K562 (cell line): ENCODE data around the gene ARMC9. TPM values are rescaled to one million over a fixed set of nuclear protein-coding genes. Genes with fewer than 3 reads are reported as not detected.

ENCODE experiments used
- ATAC-seq: fragments of 200-7000 bp; cut with Tn5 transposase; 3 replicates; pipeline ENCODE4 v1.9.1; 2020; ENCODE audit warnings: moderate library complexity
- BruUV-seq: library from RNA; stranded (reverse); fragments of 400-500 nt; replicated peaks from 2 replicates; lab custom pipeline; 2021; lab: Mats Ljungman, UMichigan
- CTCF ChIA-PET: fragments of 300-600 bp; formaldehyde crosslinking; extraction: SDS; loops from one replicate; lab custom pipeline; 2021; ENCODE audit warnings: low intra/inter-chr PET ratio; lab: Yijun Ruan, JAX
- POLR2A ChIA-PET: fragments of 300-600, 350-650 bp; sonication (Branson Sonifier 250); formaldehyde crosslinking; extraction: SDS; loops from one replicate; lab custom pipeline; 2021; ENCODE audit warnings: antibody characterized with exemption, inconsistent platforms; lab: Yijun Ruan, JAX
- DNase-seq, 4 experiments: peaks; one replicate each; pipeline versions ENCODE4 v3.0.0 to v3.0.0-alpha.2; 2011 to 2018; ENCODE audit warnings: low spot score in 3 of 4, mixed read lengths in 3 of 4; ENCODE audit errors: extremely low read depth in 1 of 4
- FAIRE-seq: peaks from 2 replicates; lab custom pipeline; 2011; peaks lifted over from hg19 to GRCh38; lab: Jason Lieb, UNC
- H2AFZ ChIP-seq: 2 replicates; pipeline ENCODE4 v1.6.0; 2011; ENCODE audit warnings: low read depth, low read length, control low read depth, inconsistent platforms
- H3K27ac ChIP-seq: fragments of 200-600 bp; 3 replicates; pipeline ENCODE4 v1.8.0; 2011; ENCODE audit warnings: low read depth, mild to moderate bottlenecking, control low read depth, inconsistent platforms, low read length, moderate library complexity, mixed read lengths; ENCODE audit errors: extremely low read depth
- H3K27me3 ChIP-seq, 2 experiments: fragments of 300-600 bp in 1 of 2; 2 replicates in 1 of 2; 3 replicates in 1 of 2; pipeline versions ENCODE4 v1.6.0 to v1.8.0; 2011; ENCODE audit warnings: inconsistent platforms in 2 of 2, low read length in 2 of 2, mild to moderate bottlenecking in 1 of 2, mixed read lengths in 1 of 2, moderate library complexity in 1 of 2; ENCODE audit not compliant: control insufficient read depth in 2 of 2, insufficient read depth in 2 of 2
- H3K36me3 ChIP-seq: fragments of 300-600 bp; 3 replicates; pipeline ENCODE4 v1.8.0; 2011; ENCODE audit warnings: mild to moderate bottlenecking, low read length, inconsistent platforms; ENCODE audit not compliant: control insufficient read depth, insufficient read depth
- H3K4me1 ChIP-seq, 2 experiments: fragments of 200-600 bp in 1 of 2; replicated peaks in 1 of 2; 2 replicates in 1 of 2; 3 replicates in 1 of 2; pipeline versions ENCODE4 v1.5.1 to v1.8.0; 2011; ENCODE audit warnings: inconsistent platforms in 2 of 2, low read length in 2 of 2, mild to moderate bottlenecking in 1 of 2, mixed read lengths in 1 of 2, moderate library complexity in 1 of 2; ENCODE audit not compliant: control insufficient read depth in 2 of 2, insufficient read depth in 2 of 2
- H3K4me2 ChIP-seq: 2 replicates; pipeline ENCODE4 v1.6.1; 2011; ENCODE audit warnings: low read length, control low read depth, inconsistent platforms, mixed read lengths; ENCODE audit not compliant: insufficient read depth
- H3K4me3 ChIP-seq: fragments of 200-600 bp; sonication (generic), shearing (Covaris generic); 2 replicates; pipeline ENCODE4 v1.5.1; 2016; ENCODE audit warnings: control low read depth, inconsistent platforms
- H3K79me2 ChIP-seq: fragments of 200-600 bp; 3 replicates; pipeline ENCODE4 v1.8.0; 2011; ENCODE audit warnings: low read length, inconsistent platforms; ENCODE audit not compliant: control insufficient read depth, insufficient read depth
- H3K9ac ChIP-seq, 2 experiments: 2 replicates each; pipeline versions ENCODE4 v1.6.0 to v1.6.1; 2011; ENCODE audit warnings: low read depth in 2 of 2, low read length in 2 of 2, control low read depth in 1 of 2, inconsistent platforms in 1 of 2, mild to moderate bottlenecking in 1 of 2, mixed read lengths in 1 of 2; ENCODE audit not compliant: insufficient read depth in 1 of 2
- H3K9me1 ChIP-seq: one replicate; pipeline ENCODE4 v1.6.0; 2011; ENCODE audit warnings: inconsistent platforms, mild to moderate bottlenecking, low read length, moderate library complexity; ENCODE audit not compliant: control insufficient read depth, insufficient read depth
- H3K9me3 ChIP-seq: replicated peaks from 2 replicates; pipeline ENCODE4 v1.5.1; 2011; ENCODE audit warnings: low read depth, low read length, inconsistent platforms; ENCODE audit not compliant: control insufficient read depth, insufficient read depth
- H4K20me1 ChIP-seq: replicated peaks from 2 replicates; pipeline ENCODE4 v1.6.1; 2011; ENCODE audit warnings: low read length, inconsistent platforms, mixed read lengths; ENCODE audit not compliant: control insufficient read depth, insufficient read depth
- ATF3 ChIP-seq, 2 experiments: fragments of 450-650 bp in 1 of 2; sonication (generic) in 1 of 2; formaldehyde crosslinking in 1 of 2; IDR thresholded peaks in 1 of 2; conservative IDR thresholded peaks in 1 of 2; 2 replicates each; pipeline versions ENCODE4 v1.6.1 to v1.8.1; 2016 to 2023; ENCODE audit warnings: mild to moderate bottlenecking in 2 of 2, moderate library complexity in 2 of 2, inconsistent platforms in 1 of 2, missing genetic modification reagents in 1 of 2
- ATF7 ChIP-seq: fragments of 450-650 bp; IDR thresholded peaks from 2 replicates; pipeline ENCODE4 v1.7.1; 2014; ENCODE audit warnings: mild to moderate bottlenecking, moderate library complexity
- CBX1 ChIP-seq: sonication (generic); IDR thresholded peaks from 2 replicates; pipeline ENCODE4 v1.6.1; 2016; ENCODE audit warnings: antibody characterized with exemption, low read depth, mild to moderate bottlenecking
- CHD2 ChIP-seq: IDR thresholded peaks from 2 replicates; pipeline ENCODE4 v1.6.1; 2011; ENCODE audit warnings: low read depth, low read length
- CHD4 ChIP-seq: fragments of 200-600 bp; sonication (generic); IDR thresholded peaks from 3 replicates; pipeline ENCODE4 v1.6.1; 2012; ENCODE audit warnings: low read depth, mild to moderate bottlenecking, mixed read lengths, low read length, inconsistent platforms; ENCODE audit not compliant: insufficient read depth, insufficient replicate concordance, poor library complexity, severe bottlenecking
- COPS2 ChIP-seq: fragments of 450-650 bp; conservative IDR thresholded peaks from 2 replicates; pipeline ENCODE4 v1.6.1; 2016; ENCODE audit warnings: mild to moderate bottlenecking, moderate library complexity
- EZH2 ChIP-seq: IDR thresholded peaks from 2 replicates; pipeline ENCODE4 v1.6.1; 2012; ENCODE audit warnings: low read depth, mild to moderate bottlenecking, inconsistent platforms, low read length, borderline replicate concordance
- FOXA1 ChIP-seq: fragments of 450-650 bp; IDR thresholded peaks from 2 replicates; pipeline ENCODE4 v1.6.1; 2016; ENCODE audit warnings: mild to moderate bottlenecking, borderline replicate concordance
- IFI16 ChIP-seq: fragments of 250-450 bp; sonication (Bioruptor Pico); IDR thresholded peaks from 2 replicates; pipeline ENCODE4 v2.1.2; 2022; ENCODE audit warnings: mild to moderate bottlenecking, inconsistent platforms
- MECOM ChIP-seq: fragments of 250-450 bp; sonication (Bioruptor Pico); IDR thresholded peaks from 2 replicates; pipeline ENCODE4 v1.8.0; 2022; ENCODE audit warnings: inconsistent platforms
- NBN ChIP-seq: fragments of 450-650 bp; IDR thresholded peaks from 2 replicates; pipeline ENCODE4 v1.6.1; 2016; ENCODE audit warnings: low read depth, mild to moderate bottlenecking
- NCOA4 ChIP-seq: fragments of 450-650 bp; IDR thresholded peaks from 2 replicates; pipeline ENCODE4 v1.6.1; 2018; ENCODE audit warnings: mild to moderate bottlenecking; ENCODE audit not compliant: partially characterized antibody
- POLR3A ChIP-seq: IDR thresholded peaks from 2 replicates; pipeline ENCODE4 v1.6.1; 2011; ENCODE audit warnings: borderline replicate concordance, mild to moderate bottlenecking, moderate library complexity; ENCODE audit not compliant: insufficient read length, insufficient read depth; ENCODE audit errors: extremely low read depth
- SPI1 ChIP-seq: IDR thresholded peaks from 2 replicates; pipeline ENCODE4 v1.6.1; 2011; ENCODE audit warnings: low read depth, low read length, control low read depth, borderline replicate concordance
- SRSF3 ChIP-seq: fragments of 200-400 bp; formaldehyde crosslinking; IDR thresholded peaks from 2 replicates; pipeline ENCODE4 v1.6.1; 2016; ENCODE audit warnings: mild to moderate bottlenecking, low read length, moderate library complexity; ENCODE audit not compliant: insufficient read depth
- SRSF9 ChIP-seq: fragments of 200-400 bp; formaldehyde crosslinking; IDR thresholded peaks from 2 replicates; pipeline ENCODE4 v1.6.1; 2017; ENCODE audit warnings: low read depth, low read length, borderline replicate concordance
- TBL1XR1 ChIP-seq, 2 experiments: IDR thresholded peaks; 2 replicates each; pipeline ENCODE4 v1.6.1; 2012; ENCODE audit warnings: improper control_type of control experiment in 2 of 2, low read length in 2 of 2, mild to moderate bottlenecking in 1 of 2
- ZBTB12 ChIP-seq: fragments of 250-450 bp; sonication (Bioruptor Pico); IDR thresholded peaks from 2 replicates; pipeline ENCODE4 v1.4.0; 2020
- ZC3H4 ChIP-seq: sonication (generic); formaldehyde crosslinking; IDR thresholded peaks from 2 replicates; pipeline ENCODE4 v1.9.0; 2021; ENCODE audit warnings: missing genetic modification reagents, borderline replicate concordance
- ZEB2 ChIP-seq: fragments of 450-650 bp; IDR thresholded peaks from 2 replicates; pipeline ENCODE4 v1.6.1; 2016
- WGBS: fragments of 100-300 bp; shearing (Covaris generic); methylation state at CpG from one replicate; pipeline ENCODE4 v1.1.6; 2016; ENCODE audit warnings: low coverage, mixed read lengths; ENCODE audit not compliant: insufficient coverage; ENCODE audit errors: missing lambda C conversion rate; 5-methylcytosine and 5-hydroxymethylcytosine counted together
- in situ Hi-C: fragments of 300-500 bp; cut with MboI; formaldehyde crosslinking; loops from 4 replicates; pipeline ENCODE4 v1.15.0; 2018; ENCODE audit warnings: inconsistent platforms, mixed read lengths
- intact Hi-C: fragments of 100-400 bp; cut with micrococcal nuclease; formaldehyde crosslinking; loops from 2 replicates; pipeline ENCODE4 v1.14.2; 2022
- polyA plus RNA-seq, 8 experiments: library from polyadenylated mRNA; depleted of rRNA in 4 of 8; stranded (reverse) in 5 of 8; unstranded in 3 of 8; fragments of >200 nt; fragmentation: Nextera tagmentation in 2 of 8; fragmentation: Illumina TruSeq in 1 of 8; extraction: Ambion mirVana in 2 of 8; extraction: Trizol in 1 of 8; gene quantifications; 2 replicates each; pipeline versions ENCODE4 v1.2.1 to v1.2.3, GENCODE V29; 2011 to 2014; ENCODE audit warnings: inconsistent platforms in 1 of 8, missing spikeins in 1 of 8
- total RNA-seq, 7 experiments: library from RNA; depleted of rRNA in 6 of 7; stranded (reverse); fragments of >200 nt in 6 of 7; fragmentation: Illumina TruSeq in 2 of 7; extraction: Trizol in 2 of 7; gene quantifications; 2 replicates each; pipeline versions ENCODE4 v1.2.1 to v1.2.3, GENCODE V29; 2011 to 2021; ENCODE audit warnings: low replicate concordance in 1 of 7

The ARMC9 gene
- total and polyA plus RNA-seq, 9 of the 15 experiments (the other 6 are each of a cell fraction or from before 2014, with no cell fraction given) = 0.36 to 2.3 (median 1.1) TPM

DNA sequence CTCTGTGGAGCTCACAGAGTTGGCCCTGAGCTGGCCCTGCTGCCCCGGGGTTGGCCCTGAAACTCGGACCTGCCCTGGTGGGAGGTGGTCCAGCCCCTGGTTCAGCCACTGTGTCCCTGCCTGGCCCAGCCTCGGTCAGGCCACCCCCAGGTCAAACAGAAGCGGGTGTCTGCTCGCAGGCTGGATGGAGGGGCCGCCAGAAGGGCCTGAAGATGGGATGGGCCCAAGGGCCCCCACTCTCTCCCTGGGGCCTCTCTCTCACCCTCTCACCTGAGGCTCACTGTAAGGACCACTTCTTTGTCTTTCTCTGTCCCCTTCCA lies 172.0 kb downstream of the ARMC9 start:
- Histone ChIP-seq H3K4me3 (no peak overlapping the region), H4K20me1 (no peaks in the 10 kb centered on the region), H2AFZ (no peak overlapping the region), H3K4me1 (peaks cover 13% of the 10 kb centered on the region in 2 experiments; a peak in 4 of 5 replicates), H3K27me3 (peaks cover 0 to 5% of the 10 kb centered on the region in 2 experiments; a peak in 1 of 5 replicates), H3K27ac (no peak overlapping the region), H3K9me1 (no peaks in the 10 kb centered on the region), H3K4me2 (no peak overlapping the region), H3K9ac (no peak overlapping the region), H3K9me3 (no peaks in the 10 kb centered on the region), H3K79me2 (no peaks in the 10 kb centered on the region), H3K36me3 (no peaks in the 10 kb centered on the region)
- no peak for DNase-seq
- no TSS peak for BruUV-seq
- TF ChIP-seq SRSF9 (no peak), ZEB2 (no peak), COPS2 (no peak), ATF7 (no peak), POLR3A (no peak), SRSF3 (no peak), FOXA1 (no peak), CBX1 (no peak), ZBTB12 (CRISPR knock-in tag) (no peak), MECOM (CRISPR knock-in tag) (no peak), TBL1XR1 (IDR thresholded peaks at IDR 0.05; ENCODE audit: low read length in 2 of 2) (no peak), NCOA4 (no peak), NBN (no peak), ATF3 (IDR thresholded peaks at IDR 0.05) (no peak), ATF3 (CRISPR knock-in tag; conservative IDR thresholded peaks at IDR 0.05) (no peak), CHD2 (no peak), EZH2 (no peak), SPI1 (no peak), ZC3H4 (CRISPR knock-in tag) (no peak), IFI16 (CRISPR knock-in tag) (no peak), CHD4 (no peak)
- ATAC-seq = no peak
- ChIA-PET CTCF (interaction anchor here (0.6 kb wide), 1 partner anchor 16 kb away, joined by 3 read pairs; no protein-coding TSS in a partner anchor), POLR2A (interaction anchor here (0.6 kb wide), 2 partner anchors 17 to 86 kb away, joined by 3 read pairs; no protein-coding TSS in a partner anchor)
- WGBS = no CpG with 5 or more reads among the region's 6 CpGs
- in situ Hi-C loops = no loop called here
- intact Hi-C loops = no loop called here
- no peak for FAIRE-seq
